COLO668 (cell line): ENCODE results near the gene B3GALT6.

Experiments used
- DNase-seq: peaks from one replicate; lab custom pipeline; 2025; ENCODE audit not compliant: unreplicated experiment; lab: John Stamatoyannopoulos, UW

Gene B3GALT6

GRCh38 chr1:1281533-1282321 lies 49.7 kb downstream of the B3GALT6 start:
- peak; percentile 91 for DNase-seq

- DNase-seq: no peak
These were observed 51.0 kb downstream of the B3GALT6 start for GRCh38 chr1:1282998-1283397.

- DNase-seq: peak; percentile 77
These were observed 51.8 kb downstream of the B3GALT6 start for GRCh38 chr1:1283821-1284220.
